Nephron progenitor cell (in vitro differentiated cells): ENCODE data around the gene POLR3E.

Source experiments
- DNase-seq: peaks from one replicate; pipeline ENCODE4 v3.0.0; 2021
- H3K27ac Mint-ChIP-seq: 2 replicates; pipeline ENCODE4 v1.8.0; 2021; ENCODE audit warnings: mild to moderate bottlenecking, moderate library complexity, mixed read lengths
- H3K27me3 Mint-ChIP-seq: 2 replicates; pipeline ENCODE4 v1.8.0; 2021; ENCODE audit warnings: mild to moderate bottlenecking, low read depth, mixed read lengths; ENCODE audit not compliant: poor library complexity
- H3K36me3 Mint-ChIP-seq: 2 replicates; pipeline ENCODE4 v1.8.0; 2021; ENCODE audit warnings: low read depth, mixed read lengths
- H3K4me1 Mint-ChIP-seq: 2 replicates; pipeline ENCODE4 v1.8.0; 2021; ENCODE audit warnings: mixed read lengths
- H3K4me3 Mint-ChIP-seq: 2 replicates; pipeline ENCODE4 v1.8.0; 2021; ENCODE audit warnings: mild to moderate bottlenecking, moderate library complexity, mixed read lengths
- H3K9me3 Mint-ChIP-seq: 2 replicates; pipeline ENCODE4 v1.8.0; 2021; ENCODE audit warnings: mild to moderate bottlenecking, moderate library complexity, mixed read lengths
- CTCF ChIP-seq: fragments of 200-600 bp; sonication (generic); IDR thresholded peaks from 2 replicates; pipeline ENCODE4 v1.5.0; 2021; ENCODE audit warnings: antibody characterized with exemption

POLR3E gene

GRCh38 chr16:22284637-22285036, 12.6 kb upstream of the POLR3E start:
- Mint-ChIP-seq H3K4me3 (peak overlapping the region; percentile 17), H3K27me3 (peaks cover 4% of the 10 kb centered on the region), H3K4me1 (peaks cover 23% of the 10 kb centered on the region), H3K36me3 (peaks cover 43% of the 10 kb centered on the region), H3K27ac (peak overlapping the region; percentile 83), H3K9me3 (peaks cover 4% of the 10 kb centered on the region)
- DNase-seq = no peak
- no peak for TF ChIP-seq CTCF

- TF ChIP-seq CTCF = no peak
- Mint-ChIP-seq H3K27ac (peak overlapping the region; percentile 83), H3K4me3 (peak overlapping the region; percentile 17), H3K27me3 (peaks cover 4% of the 10 kb centered on the region), H3K9me3 (peaks cover 4% of the 10 kb centered on the region), H3K4me1 (peaks cover 23% of the 10 kb centered on the region), H3K36me3 (peaks cover 40% of the 10 kb centered on the region)
- no peak for DNase-seq
Observed at GRCh38 chr16:22285080-22285479, 12.1 kb upstream of the POLR3E start.

DNA sequence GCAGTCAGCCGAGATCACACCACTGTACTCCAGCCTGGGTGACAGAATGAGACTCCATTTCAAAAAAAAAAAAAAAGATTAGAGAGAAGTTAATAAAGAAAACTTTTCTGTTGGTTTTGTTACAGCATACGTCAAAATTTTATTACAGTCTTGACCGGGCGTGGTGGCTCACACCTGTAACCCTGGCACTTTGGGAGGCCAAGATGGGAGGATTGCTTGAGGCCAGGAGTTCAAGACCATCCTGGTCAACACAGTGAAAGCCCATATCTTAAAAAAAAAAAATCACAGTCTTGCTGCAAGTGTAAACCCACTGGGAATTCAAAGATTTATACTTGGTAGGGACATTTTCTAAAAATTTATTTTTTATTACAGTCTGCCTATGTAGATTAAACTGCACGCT, 6.2 kb upstream of the POLR3E start:
- peaks cover 4% of the 10 kb centered on the region for H3K27me3 Mint-ChIP-seq
- no peaks in the 10 kb centered on the region for H3K36me3 Mint-ChIP-seq
- no peak for DNase-seq
- no peaks in the 10 kb centered on the region for H3K9me3 Mint-ChIP-seq
- H3K4me3 Mint-ChIP-seq = no peak overlapping the region
- H3K27ac Mint-ChIP-seq = no peak overlapping the region
- peaks cover 27% of the 10 kb centered on the region for H3K4me1 Mint-ChIP-seq
- TF ChIP-seq CTCF = no peak

- TF ChIP-seq CTCF = no peak
- H3K4me3 Mint-ChIP-seq = no peak overlapping the region
- no peaks in the 10 kb centered on the region for H3K36me3 Mint-ChIP-seq
- peaks cover 6% of the 10 kb centered on the region for H3K27me3 Mint-ChIP-seq
- H3K4me1 Mint-ChIP-seq = peaks cover 23% of the 10 kb centered on the region
- no peaks in the 10 kb centered on the region for H3K9me3 Mint-ChIP-seq
- DNase-seq = no peak
- H3K27ac Mint-ChIP-seq = no peak overlapping the region
Observed at GRCh38 chr16:22291860-22292318, 5.3 kb upstream of the POLR3E start.

DNA sequence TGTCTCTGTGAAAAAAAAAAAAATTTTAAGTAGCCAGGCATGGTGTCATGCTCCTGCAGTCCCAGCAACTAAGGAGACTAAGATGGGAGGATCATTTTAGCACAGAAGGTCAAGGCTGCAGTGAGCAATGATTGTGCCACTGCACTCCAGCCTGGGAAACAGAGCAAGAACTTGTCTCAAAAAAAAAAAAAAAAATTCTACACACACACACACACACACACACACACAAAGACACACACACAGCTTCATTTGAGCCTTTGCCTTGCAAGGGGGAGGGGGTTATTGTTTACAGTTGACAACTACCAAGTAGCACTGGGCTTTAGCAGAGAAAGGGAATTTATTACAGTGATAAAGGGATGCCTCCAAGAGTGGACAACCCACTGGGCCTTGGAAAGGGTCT, 4.9 kb upstream of the POLR3E start:
- Mint-ChIP-seq H3K4me3 (no peak overlapping the region), H3K36me3 (no peaks in the 10 kb centered on the region), H3K27me3 (peaks cover 9% of the 10 kb centered on the region), H3K27ac (no peak overlapping the region), H3K4me1 (peaks cover 22% of the 10 kb centered on the region), H3K9me3 (no peaks in the 10 kb centered on the region)
- no peak for TF ChIP-seq CTCF
- DNase-seq = no peak
